GM18508 (cell line): Measurements from ENCODE around the gene C11orf21.

Source experiments
- ATAC-seq: cut with Tn5 transposase; IDR thresholded peaks from one replicate; pipeline ENCODE4 v1.9.1; 2021; ENCODE audit warnings: moderate number of reproducible peaks; ENCODE audit not compliant: insufficient read depth, unreplicated experiment

The C11orf21 gene

GRCh38 chr11:2275334-2276279, 26.1 kb downstream of the C11orf21 start:
- ATAC-seq = no peak

- ATAC-seq = no peak
These were observed 27.9 kb downstream of the C11orf21 start for GRCh38 chr11:2273771-2274170.

- no peak for ATAC-seq
These were observed 28.4 kb downstream of the C11orf21 start for GRCh38 chr11:2273311-2273710.

GRCh38 chr11:2272946-2273280, 28.8 kb downstream of the C11orf21 start:
- no peak for ATAC-seq

- ATAC-seq = no peak
These were observed 29.3 kb downstream of the C11orf21 start for GRCh38 chr11:2272228-2272945.

- no peak for ATAC-seq
These were observed 30.1 kb downstream of the C11orf21 start for GRCh38 chr11:2271327-2272227.

GRCh38 chr11:2271077-2271326, 30.7 kb downstream of the C11orf21 start:
- ATAC-seq = no peak

GRCh38 chr11:2270322-2271076, 31.2 kb downstream of the C11orf21 start, which contains the start of gene ASCL2:
ASCL2 (minus strand) TSS chr11:2270588; CDS start chr11:2270332, 256 bp downstream.
- no peak for ATAC-seq

- no peak for ATAC-seq
These were observed 32.0 kb downstream of the C11orf21 start for GRCh38 chr11:2269601-2270321.

- no peak for ATAC-seq
These were observed 32.8 kb downstream of the C11orf21 start for GRCh38 chr11:2268729-2269600.

- ATAC-seq = no peak
These were observed 33.6 kb downstream of the C11orf21 start for GRCh38 chr11:2267851-2268728.

- ATAC-seq = no peak
These were observed 34.3 kb downstream of the C11orf21 start for GRCh38 chr11:2267306-2267850.

- ATAC-seq = no peak
These were observed 35.0 kb downstream of the C11orf21 start for GRCh38 chr11:2266586-2267305.

- no peak for ATAC-seq
These were observed 35.7 kb downstream of the C11orf21 start for GRCh38 chr11:2265854-2266585.

- no peak for ATAC-seq
These were observed 36.3 kb downstream of the C11orf21 start for GRCh38 chr11:2265396-2265795.
